AG08395 (cell line): Measurements from ENCODE around the gene EPHB2.
A peak's percentile ranks its signal among the peaks of the same experiment; 100 is the strongest.
"Not testable (repeated sequence)": the region's sequence is repeated elsewhere in the genome, so short reads cannot be mapped to it uniquely, and the experiment has no call there.

Experiments used
- DNase-seq: peaks from one replicate; pipeline ENCODE4 v3.0.0; 2012; ENCODE audit warnings: mixed read lengths, low spot score

Gene EPHB2

GRCh38 chr1:22915816-22916470 is 205.3 kb downstream of the EPHB2 start:
- DNase-seq: no peak

GRCh38 chr1:22916471-22916820 is 205.8 kb downstream of the EPHB2 start:
- no peak for DNase-seq

- DNase-seq: no peak
These were observed 207.3 kb downstream of the EPHB2 start for GRCh38 chr1:22917989-22918388.

GRCh38 chr1:22918644-22919043 is 208.0 kb downstream of the EPHB2 start:
- DNase-seq: no peak

- DNase-seq: peak; percentile 20
These were observed 208.8 kb downstream of the EPHB2 start for GRCh38 chr1:22919341-22920025.

- DNase-seq: no peak
These were observed 209.5 kb downstream of the EPHB2 start for GRCh38 chr1:22920026-22920733.

- no peak for DNase-seq
These were observed 210.3 kb downstream of the EPHB2 start for GRCh38 chr1:22920734-22921451.

GRCh38 chr1:22921452-22922126 is 210.9 kb downstream of the EPHB2 start:
- DNase-seq: no peak

GRCh38 chr1:22922640-22923039 is 212.0 kb downstream of the EPHB2 start:
- no peak for DNase-seq

GRCh38 chr1:22925111-22925510 is 214.5 kb downstream of the EPHB2 start:
- no peak for DNase-seq

- DNase-seq: peak; percentile 90
These were observed 219.7 kb downstream of the EPHB2 start for GRCh38 chr1:22930240-22930912.

GRCh38 chr1:22932803-22933470 is 222.3 kb downstream of the EPHB2 start:
- DNase-seq: no peak

GRCh38 chr1:22935433-22935832 is 224.8 kb downstream of the EPHB2 start:
- no peak for DNase-seq

GRCh38 chr1:22936681-22937080 is 226.0 kb downstream of the EPHB2 start:
- DNase-seq: no peak

- DNase-seq: no peak
These were observed 230.6 kb downstream of the EPHB2 start for GRCh38 chr1:22941257-22941656.

- no peak for DNase-seq
These were observed 233.9 kb downstream of the EPHB2 start for GRCh38 chr1:22944346-22945055.

- DNase-seq: not testable (repeated sequence)
These were observed 234.5 kb downstream of the EPHB2 start for GRCh38 chr1:22945171-22945570.

- no peak for DNase-seq
These were observed 239.2 kb downstream of the EPHB2 start for GRCh38 chr1:22949822-22950331.

GRCh38 chr1:22951796-22952195 is 241.2 kb downstream of the EPHB2 start:
- DNase-seq: no peak

- no peak for DNase-seq
These were observed 242.0 kb downstream of the EPHB2 start for GRCh38 chr1:22952694-22953056.
